SKM-1 (cell line): ENCODE measurements around the gene PDXDC1.
"Not testable (repeated sequence)": the region's sequence is repeated elsewhere in the genome, so short reads cannot be mapped to it uniquely, and the experiment has no call there.

Experiments used
- DNase-seq: peaks from one replicate; lab custom pipeline; 2025; ENCODE audit not compliant: unreplicated experiment; lab: John Stamatoyannopoulos, UW

PDXDC1 gene

DNA sequence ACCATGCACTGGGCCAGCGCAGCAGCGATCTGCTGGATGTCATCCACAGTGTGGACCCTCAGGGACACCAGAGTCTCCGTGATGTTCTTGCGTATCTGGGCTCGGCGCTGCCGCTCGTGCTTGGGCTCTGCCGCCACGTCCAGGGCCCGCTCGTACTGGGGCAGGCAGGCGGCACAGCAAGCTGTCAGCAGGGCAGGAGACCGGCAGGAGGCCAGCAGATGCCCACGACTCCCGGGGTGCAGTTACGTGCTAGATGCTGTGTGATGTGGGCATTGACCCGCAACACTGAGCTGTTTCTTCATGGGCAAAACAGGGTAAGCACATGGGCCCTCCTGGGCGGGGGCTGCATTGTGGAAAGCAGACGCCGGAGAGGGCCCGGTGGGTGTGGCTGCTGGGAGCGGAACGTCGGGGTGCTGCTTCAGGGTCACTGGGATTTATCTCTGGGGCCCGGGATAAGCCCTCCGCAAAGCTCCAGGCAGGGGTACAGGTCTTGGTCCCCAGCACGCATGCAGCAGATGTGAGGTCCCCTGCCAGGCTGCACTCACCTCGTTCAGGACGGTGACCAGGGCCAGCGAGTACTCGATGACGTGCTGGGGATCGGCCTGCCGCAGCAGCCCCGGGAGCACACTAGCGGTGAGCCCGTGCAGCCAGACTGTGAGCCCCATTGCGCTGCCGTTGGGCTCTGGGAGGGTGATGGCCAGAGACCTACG, 158.0 kb downstream of the PDXDC1 start:
- DNase-seq: not testable (repeated sequence)

DNA sequence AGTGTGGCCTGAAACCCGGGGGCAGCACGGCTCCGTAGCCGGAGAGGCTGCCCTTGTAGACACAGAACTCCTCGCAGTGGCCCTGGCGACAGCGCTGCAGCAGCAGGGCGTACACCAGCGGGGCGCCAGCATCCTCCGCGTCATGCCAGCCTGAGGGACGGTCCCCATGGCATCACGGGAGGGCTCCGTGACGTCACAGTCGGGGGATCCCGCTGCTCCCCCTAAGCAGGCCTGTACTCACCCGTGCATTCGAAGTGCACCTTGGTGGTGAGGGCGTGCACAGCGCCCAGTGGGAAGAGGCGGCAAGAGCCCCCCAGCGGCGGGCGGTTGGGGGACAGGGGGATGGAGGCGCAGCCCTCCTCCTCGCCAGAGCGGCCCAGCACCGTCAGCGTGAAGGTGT, 158.7 kb downstream of the PDXDC1 start:
- not testable (repeated sequence) for DNase-seq

DNA sequence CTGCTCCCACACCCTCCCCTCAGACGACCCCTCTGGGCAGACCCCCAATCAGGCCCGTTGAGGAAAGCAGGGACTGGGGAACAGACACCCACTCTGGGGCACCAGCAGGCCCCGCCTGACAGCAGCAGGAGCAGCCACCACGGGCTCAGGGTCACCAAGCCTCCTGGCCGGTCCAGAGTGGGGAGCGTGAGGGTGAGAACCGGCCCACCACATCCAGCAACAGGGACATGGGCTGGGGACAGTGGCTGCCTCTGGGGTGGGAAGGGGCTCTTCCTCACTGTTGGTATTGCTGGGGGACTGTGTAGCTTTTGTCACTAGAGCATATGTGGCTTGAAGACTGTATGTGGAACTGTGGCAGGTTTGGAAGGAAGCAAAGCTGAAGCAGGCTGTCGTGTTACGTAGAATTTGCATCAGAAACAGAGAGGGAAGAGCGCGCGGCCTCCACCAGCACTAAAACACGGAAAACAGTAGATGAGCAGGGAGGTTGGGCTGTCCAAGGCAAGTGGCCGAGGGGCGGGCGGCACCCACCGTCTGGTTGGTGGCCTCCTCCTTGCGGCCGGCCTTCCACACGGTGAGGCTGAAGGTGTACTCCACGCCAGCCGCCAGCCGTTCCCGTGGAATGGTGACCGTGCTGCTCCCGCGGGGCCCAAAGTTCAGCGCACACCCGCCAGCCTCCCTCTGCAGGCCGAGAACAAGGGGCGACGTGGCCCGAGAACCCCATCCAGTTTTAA, 160.1 kb downstream of the PDXDC1 start:
- DNase-seq: not testable (repeated sequence)

DNA sequence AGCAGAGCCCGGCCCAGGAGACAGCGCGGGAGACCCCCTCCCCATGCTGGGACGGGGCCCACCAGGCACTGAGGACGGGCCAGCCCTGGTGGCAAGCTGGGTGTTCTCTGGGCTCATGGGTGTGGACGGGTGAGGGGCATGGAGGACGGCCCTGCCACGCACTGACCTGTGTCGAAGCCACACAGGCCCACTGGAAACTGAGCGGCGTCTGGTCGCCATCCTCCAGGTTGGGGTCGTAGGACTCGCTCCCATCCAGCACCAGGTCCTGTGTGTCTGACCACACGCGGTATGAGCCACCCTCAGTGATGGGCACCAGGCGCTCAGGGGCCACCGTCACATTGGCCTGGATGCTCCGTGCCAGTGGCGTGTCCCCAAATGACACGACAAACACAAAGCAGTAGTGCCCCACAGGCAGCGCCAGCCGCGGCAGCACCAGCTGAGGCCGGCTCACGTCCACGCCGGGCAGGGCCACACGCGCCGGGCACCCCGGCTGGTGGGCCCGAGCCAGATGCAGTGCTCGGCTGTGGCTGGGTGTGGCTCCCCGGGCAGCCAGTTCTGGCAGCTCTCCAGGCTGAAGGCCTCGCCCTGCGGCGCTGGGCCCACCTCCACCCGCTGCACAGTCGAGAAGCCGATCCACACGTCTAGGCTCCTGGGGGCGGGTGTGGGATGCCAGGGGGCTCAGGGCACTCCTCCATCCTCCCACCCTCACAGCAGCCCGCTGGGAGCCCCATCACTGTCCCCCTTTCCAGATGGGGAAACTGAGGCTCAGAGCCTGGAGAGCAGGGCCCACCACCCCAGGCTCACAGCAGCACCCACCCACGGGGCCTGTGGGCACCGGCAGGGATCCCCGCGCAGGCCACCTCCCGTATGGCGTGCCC, 160.9 kb downstream of the PDXDC1 start:
- DNase-seq: not testable (repeated sequence)

GRCh38 chr16:15137514-15137913, 162.7 kb downstream of the PDXDC1 start:
- DNase-seq: not testable (repeated sequence)

DNA sequence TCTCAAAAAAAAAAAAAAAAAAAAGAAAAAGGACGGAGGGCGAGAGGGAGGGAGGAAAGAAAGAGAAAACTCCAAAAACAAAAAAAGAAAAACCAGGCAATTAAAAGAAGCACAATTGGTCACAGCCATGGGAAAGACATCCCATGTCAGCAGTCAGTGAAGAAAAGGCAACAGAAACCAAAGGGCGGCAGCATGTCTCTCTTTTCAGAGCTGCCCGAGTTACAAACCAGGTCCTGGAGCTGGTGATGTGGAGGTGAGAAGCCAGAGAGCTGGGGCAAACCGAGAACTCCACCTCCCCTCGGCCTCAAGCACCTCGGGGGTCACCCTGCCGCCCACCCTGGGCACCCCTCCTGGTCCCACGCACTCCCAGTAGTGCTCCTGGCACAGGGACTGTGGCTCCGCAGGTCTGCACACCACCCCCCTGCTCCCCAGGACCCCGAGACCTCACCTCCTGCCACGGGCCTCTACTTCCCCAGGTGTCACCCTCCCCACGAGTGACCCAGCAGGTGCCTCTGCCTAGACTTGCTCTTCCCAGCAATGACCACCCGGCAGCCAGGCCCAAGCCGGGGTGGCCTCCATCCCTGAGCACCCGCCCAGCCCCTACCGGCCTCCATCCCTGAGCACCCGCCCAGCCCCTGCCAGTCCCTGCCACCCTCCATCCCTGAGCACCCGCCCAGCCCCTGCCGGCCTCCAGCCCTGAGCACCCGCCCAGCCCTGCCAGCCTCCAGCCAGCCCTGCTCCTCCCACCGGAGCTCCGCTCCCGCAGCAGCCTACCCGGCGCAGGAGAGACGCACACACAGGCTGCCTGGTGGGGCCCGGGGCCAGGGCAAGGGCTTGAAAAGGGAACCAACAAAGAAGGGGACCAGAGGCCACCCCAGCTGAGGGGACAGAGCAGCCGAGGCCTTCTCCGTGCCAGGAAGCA, 165.9 kb downstream of the PDXDC1 start:
- not testable (repeated sequence) for DNase-seq

DNA sequence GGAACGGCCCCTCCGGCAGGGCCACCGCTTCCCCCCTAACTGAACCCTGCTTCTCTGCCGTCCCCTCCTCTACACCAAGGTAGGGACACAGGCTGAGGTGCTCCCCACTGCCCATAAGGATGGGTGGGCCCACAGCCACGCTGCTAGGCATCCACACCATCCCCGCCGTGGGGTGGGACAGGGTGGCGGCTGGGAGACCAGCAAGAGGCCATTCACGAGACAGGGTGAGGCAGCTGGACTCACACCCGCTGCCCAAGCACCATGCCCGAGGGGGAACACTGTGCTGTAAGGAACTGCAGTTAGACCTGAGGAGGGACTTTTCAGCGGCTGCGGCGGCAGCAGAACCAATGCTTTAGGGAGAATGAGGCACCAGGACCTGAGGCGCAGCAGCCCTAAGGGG, 166.8 kb downstream of the PDXDC1 start:
- no peak for DNase-seq

DNA sequence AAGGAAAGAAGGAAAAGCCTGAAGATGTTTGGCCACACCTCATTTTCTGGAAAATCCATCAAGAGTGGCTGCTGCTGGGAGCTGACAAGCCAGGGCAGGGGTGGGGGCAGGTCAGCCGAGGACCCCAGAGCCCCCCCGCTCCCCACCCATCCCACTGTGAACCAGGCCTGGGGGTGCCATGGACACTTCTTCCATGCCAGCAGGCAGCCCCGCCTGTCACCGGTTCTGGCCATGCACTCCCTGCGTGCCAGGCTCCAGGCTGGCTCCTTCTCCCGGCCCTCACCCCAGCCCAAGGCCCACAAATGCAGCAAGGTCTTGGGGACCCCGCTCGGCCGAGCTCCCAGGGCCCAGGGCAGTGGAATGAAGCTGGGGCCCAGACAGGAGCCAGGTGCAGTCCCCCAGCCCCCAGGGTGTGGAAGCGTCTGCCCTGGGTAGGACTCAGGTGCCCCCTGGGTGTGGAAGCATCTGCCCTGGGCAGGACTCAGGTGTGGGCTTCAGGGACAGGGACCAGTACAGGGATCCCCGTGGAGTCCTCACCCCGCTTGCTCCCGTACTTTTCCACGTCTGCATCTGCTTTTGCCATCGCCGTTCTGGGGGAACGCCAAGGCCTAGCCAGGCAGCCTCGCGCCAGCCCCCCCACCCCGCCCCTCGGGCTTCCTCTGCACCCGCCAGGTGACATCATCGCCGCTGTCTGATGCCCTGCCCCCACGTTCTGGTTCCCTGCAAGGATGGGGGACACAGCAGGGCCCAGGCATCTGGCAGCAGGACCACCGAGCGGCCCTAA, 167.5 kb downstream of the PDXDC1 start:
- not testable (repeated sequence) for DNase-seq

GRCh38 chr16:15142891-15143600, 168.2 kb downstream of the PDXDC1 start:
- DNase-seq: not testable (repeated sequence)

GRCh38 chr16:15143601-15144091, 168.8 kb downstream of the PDXDC1 start:
- DNase-seq: not testable (repeated sequence)

- DNase-seq: not testable (repeated sequence)
Measured at GRCh38 chr16:15144092-15144631, 169.3 kb downstream of the PDXDC1 start.

- DNase-seq: not testable (repeated sequence)
Measured at GRCh38 chr16:15144781-15145417, 170.1 kb downstream of the PDXDC1 start.

- DNase-seq: not testable (repeated sequence)
Measured at GRCh38 chr16:15145418-15146263, 170.8 kb downstream of the PDXDC1 start.

DNA sequence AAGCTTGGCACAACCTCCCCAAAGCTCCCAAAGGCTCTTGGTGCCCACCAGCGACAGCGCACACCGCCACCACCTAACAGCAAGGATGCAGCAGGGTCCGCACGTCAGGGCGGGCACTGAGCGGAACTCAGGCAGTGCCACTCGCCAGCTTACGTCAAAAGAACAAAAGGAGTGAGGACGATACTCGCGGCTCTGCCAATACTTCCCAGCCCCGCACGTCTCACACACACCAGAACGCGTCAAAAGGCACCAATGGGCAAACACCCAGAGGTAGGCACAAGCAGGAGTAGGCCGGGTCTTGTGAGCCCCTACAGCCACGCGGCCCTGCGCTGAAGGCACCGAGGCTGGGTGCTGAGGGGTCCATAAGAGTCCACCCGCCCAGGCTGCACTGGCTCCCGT, 171.4 kb downstream of the PDXDC1 start:
- DNase-seq: not testable (repeated sequence)

GRCh38 chr16:15148831-15149230, 174.0 kb downstream of the PDXDC1 start:
- not testable (repeated sequence) for DNase-seq

- DNase-seq: not testable (repeated sequence)
Measured at GRCh38 chr16:15149260-15149659, 174.4 kb downstream of the PDXDC1 start.

DNA sequence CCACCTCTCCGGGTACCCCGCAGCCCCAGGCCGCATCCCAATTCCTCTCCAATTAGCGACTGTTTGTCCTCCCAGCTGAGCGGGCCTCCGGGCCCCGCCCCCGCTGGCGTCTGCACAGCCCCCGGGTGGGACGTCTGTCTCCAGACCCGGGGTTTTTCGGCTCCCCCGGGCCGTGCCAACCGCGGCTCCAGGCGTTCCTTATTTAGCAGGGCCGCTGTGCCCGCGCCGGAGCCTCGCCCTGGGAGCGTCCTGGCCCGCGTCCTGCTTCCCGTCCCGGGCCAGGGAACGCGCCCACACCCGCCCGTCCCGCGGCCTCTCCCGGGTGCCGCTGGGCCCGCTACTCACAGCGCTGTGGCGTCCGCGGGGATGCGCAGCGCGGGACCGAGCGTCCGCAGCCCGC, 179.2 kb downstream of the PDXDC1 start:
- not testable (repeated sequence) for DNase-seq
